Erythroblast (primary cell): Measurements from ENCODE around the gene TBC1D2B.

Experiments
- GATA1 ChIP-seq: IDR thresholded peaks from 2 replicates; pipeline ENCODE4 v1.6.1; 2011; ENCODE audit warnings: low read depth, mild to moderate bottlenecking, control low read depth, low read length, moderate library complexity
- POLR2A ChIP-seq: IDR thresholded peaks from 2 replicates; pipeline ENCODE4 v1.6.1; 2011; ENCODE audit warnings: mild to moderate bottlenecking, low read length

- TF ChIP-seq POLR2A (no peak), GATA1 (no peak)
Measured at GRCh38 chr15:78064544-78064943, 13.0 kb downstream of the TBC1D2B start.
